HG03558 (cell line): ENCODE results near the gene THUMPD1.
"Not testable (repeated sequence)": the region's sequence is repeated elsewhere in the genome, so short reads cannot be mapped to it uniquely, and the experiment has no call there.

ENCODE experiments used
- ATAC-seq: cut with Tn5 transposase; IDR thresholded peaks from one replicate; pipeline ENCODE4 v1.9.1; 2021; ENCODE audit warnings: moderate number of reproducible peaks; ENCODE audit not compliant: unreplicated experiment; ENCODE audit errors: extremely low read depth

The THUMPD1 gene

GRCh38 chr16:20750558-20750957 is 8.9 kb upstream of the THUMPD1 start:
- ATAC-seq = no peak

- no peak for ATAC-seq
Measured at GRCh38 chr16:20749474-20749873, 7.9 kb upstream of the THUMPD1 start.

- ATAC-seq = no peak
Measured at GRCh38 chr16:20747030-20747816, 5.6 kb upstream of the THUMPD1 start.

GRCh38 chr16:20746461-20746860 is 4.8 kb upstream of the THUMPD1 start:
- ATAC-seq = no peak

GRCh38 chr16:20744922-20745440 is 3.4 kb upstream of the THUMPD1 start:
- no peak for ATAC-seq

- ATAC-seq = no peak
Measured at GRCh38 chr16:20743591-20743990, 2.0 kb upstream of the THUMPD1 start.

GRCh38 chr16:20740901-20741521 is 607 bp downstream of the THUMPD1 start:
- no peak for ATAC-seq

- no peak for ATAC-seq
Measured at GRCh38 chr16:20740007-20740883, 1.4 kb downstream of the THUMPD1 start.

- ATAC-seq = no peak
Measured at GRCh38 chr16:20735490-20735889, 6.1 kb downstream of the THUMPD1 start.

- ATAC-seq = no peak
Measured at GRCh38 chr16:20734782-20735181, 6.8 kb downstream of the THUMPD1 start.

- no peak for ATAC-seq
Measured at GRCh38 chr16:20734056-20734455, 7.6 kb downstream of the THUMPD1 start.

GRCh38 chr16:20729141-20729540 is 12.5 kb downstream of the THUMPD1 start:
- no peak for ATAC-seq

GRCh38 chr16:20727181-20727580 is 14.4 kb downstream of the THUMPD1 start:
- ATAC-seq = no peak

GRCh38 chr16:20726661-20727060 is 15.0 kb downstream of the THUMPD1 start:
- no peak for ATAC-seq

GRCh38 chr16:20720251-20720650 is 21.4 kb downstream of the THUMPD1 start:
- ATAC-seq = no peak

GRCh38 chr16:20717718-20718117 is 23.9 kb downstream of the THUMPD1 start:
- ATAC-seq = not testable (repeated sequence)

- ATAC-seq = no peak
Measured at GRCh38 chr16:20711277-20711911, 30.2 kb downstream of the THUMPD1 start.

GRCh38 chr16:20708129-20708528 is 33.5 kb downstream of the THUMPD1 start:
- not testable (repeated sequence) for ATAC-seq

GRCh38 chr16:20707461-20707860 is 34.2 kb downstream of the THUMPD1 start:
- ATAC-seq = no peak

- not testable (repeated sequence) for ATAC-seq
Measured at GRCh38 chr16:20705972-20706371, 35.6 kb downstream of the THUMPD1 start.
